A549 (cell line): ENCODE measurements around the gene BMPR2. TPM values are rescaled to one million over a fixed set of nuclear protein-coding genes. Genes with fewer than 3 reads are reported as not detected.
"Not testable (repeated sequence)": the region's sequence is repeated elsewhere in the genome, so short reads cannot be mapped to it uniquely, and the experiment has no call there.

Source experiments
- ATAC-seq, 2 experiments: fragments of 200-7000 bp in 1 of 2; fragments of >200 bp in 1 of 2; cut with Nextera tagmentation in 1 of 2; cut with Tn5 transposase in 1 of 2; 3 replicates each; pipeline versions ENCODE4 v1.8.0 to v1.9.1; 2018 to 2020; ENCODE audit warnings: mild to moderate bottlenecking in 1 of 2, moderate library complexity in 1 of 2
- CTCF ChIA-PET: fragments of 300-600 bp; sonication (Branson Sonifier 250); formaldehyde crosslinking; extraction: SDS; loops from one replicate; lab custom pipeline; 2021; ENCODE audit warnings: antibody characterized with exemption, inconsistent platforms; lab: Yijun Ruan, JAX
- POLR2A ChIA-PET: fragments of 350-600 bp; formaldehyde crosslinking; extraction: SDS; loops from one replicate; lab custom pipeline; 2021; ENCODE audit warnings: antibody characterized with exemption, inconsistent platforms; lab: Yijun Ruan, JAX
- DNase-seq, 2 experiments: peaks; one replicate each; pipeline versions ENCODE4 v3.0.0 to v3.0.0-alpha.2; 2011 to 2016; ENCODE audit warnings: low read depth in 1 of 2, low spot score in 1 of 2
- FAIRE-seq: peaks from 2 replicates; lab custom pipeline; 2011; peaks lifted over from hg19 to GRCh38; lab: Jason Lieb, UNC
- H3K27ac ChIP-seq, 2 experiments: fragments of >200 bp; sonication (Bioruptor Twin); formaldehyde crosslinking; 3 replicates each; pipeline ENCODE4 v1.5.1; 2016 to 2017
- H3K4me1 ChIP-seq: fragments of >200 bp; sonication (Bioruptor Twin); formaldehyde crosslinking; 3 replicates; pipeline ENCODE4 v1.6.1; 2016
- H3K4me2 ChIP-seq: fragments of >200 bp; sonication (Bioruptor Twin); formaldehyde crosslinking; 3 replicates; pipeline ENCODE4 v1.6.1; 2016
- H3K4me3 ChIP-seq: fragments of >200 bp; sonication (Bioruptor Twin); formaldehyde crosslinking; 3 replicates; pipeline ENCODE4 v1.5.1; 2016
- H3K9me3 ChIP-seq: fragments of >200 bp; sonication (Bioruptor Twin); formaldehyde crosslinking; 3 replicates; pipeline ENCODE4 v1.6.1; 2016
- BCL3 ChIP-seq: fragments of >200 bp; sonication (Bioruptor Twin); formaldehyde crosslinking; IDR thresholded peaks from 3 replicates; pipeline ENCODE4 v1.6.1; 2016
- BHLHE40 ChIP-seq: IDR thresholded peaks from 2 replicates; pipeline ENCODE4 v1.6.1; 2012; ENCODE audit warnings: low read depth, low read length, inconsistent platforms
- CBX2 ChIP-seq: fragments of 200-600 bp; sonication (generic); IDR thresholded peaks from 2 replicates; pipeline ENCODE4 v1.6.1; 2016; ENCODE audit warnings: low read depth, mild to moderate bottlenecking, borderline replicate concordance
- CEBPB ChIP-seq, 2 experiments: fragments of >200 bp in 1 of 2; sonication (Bioruptor Twin) in 1 of 2; formaldehyde crosslinking in 1 of 2; IDR thresholded peaks; 2 replicates each; pipeline ENCODE4 v1.6.1; 2012 to 2016
- CTCF ChIP-seq: fragments of >200 bp; sonication (Bioruptor Twin); formaldehyde crosslinking; IDR thresholded peaks from 3 replicates; pipeline ENCODE4 v1.5.1; 2016
- E2F6 ChIP-seq: IDR thresholded peaks from 2 replicates; pipeline ENCODE4 v1.6.1; 2012; ENCODE audit warnings: low read depth, borderline replicate concordance
- ELK1 ChIP-seq: fragments of 150-350 bp; IDR thresholded peaks from 2 replicates; pipeline ENCODE4 v1.6.1; 2014; ENCODE audit warnings: low read depth, mild to moderate bottlenecking, low read length
- ESRRA ChIP-seq: fragments of 150-350 bp; IDR thresholded peaks from 2 replicates; pipeline ENCODE4 v1.6.1; 2014; ENCODE audit warnings: mild to moderate bottlenecking, low read length, borderline replicate concordance
- HDAC2 ChIP-seq: fragments of 200-600 bp; sonication (generic); IDR thresholded peaks from 2 replicates; pipeline ENCODE4 v1.6.1; 2016
- HES2 ChIP-seq: fragments of >200 bp; sonication (Bioruptor Twin); formaldehyde crosslinking; IDR thresholded peaks from 2 replicates; pipeline ENCODE4 v1.6.1; 2016
- HEYL ChIP-seq: fragments of 250-450 bp; sonication (Bioruptor Pico); IDR thresholded peaks from 2 replicates; pipeline ENCODE4 v1.8.0; 2021; ENCODE audit warnings: mild to moderate bottlenecking, moderate library complexity
- HMGXB4 ChIP-seq: fragments of 250-450 bp; sonication (Bioruptor Pico); IDR thresholded peaks from 2 replicates; pipeline ENCODE4 v1.5.0; 2021; ENCODE audit warnings: mild to moderate bottlenecking, moderate library complexity, borderline replicate concordance
- HOXB13 ChIP-seq: fragments of 250-450 bp; sonication (Bioruptor Pico); IDR thresholded peaks from 2 replicates; pipeline ENCODE4 v1.5.0; 2020; ENCODE audit warnings: low read depth, mild to moderate bottlenecking, moderate library complexity
- HOXB5 ChIP-seq: fragments of 250-450 bp; sonication (Bioruptor Pico); IDR thresholded peaks from 2 replicates; pipeline ENCODE4 v1.5.0; 2020; ENCODE audit warnings: mild to moderate bottlenecking, moderate library complexity
- KDM5A ChIP-seq: fragments of 200-600 bp; sonication (generic); IDR thresholded peaks from 2 replicates; pipeline ENCODE4 v1.6.1; 2016; ENCODE audit warnings: antibody characterized with exemption, mild to moderate bottlenecking
- RARB ChIP-seq: fragments of 250-450 bp; sonication (Bioruptor Pico); IDR thresholded peaks from 2 replicates; pipeline ENCODE4 v1.8.0; 2021; ENCODE audit warnings: mild to moderate bottlenecking, moderate library complexity
- REST ChIP-seq: fragments of 200-600 bp; sonication (generic); IDR thresholded peaks from 2 replicates; pipeline ENCODE4 v1.6.1; 2016; ENCODE audit warnings: antibody characterized with exemption, mild to moderate bottlenecking, moderate library complexity
- WGBS: methylation state at CpG from one replicate; pipeline ENCODE4 v1.1.6; 2017; ENCODE audit errors: missing lambda C conversion rate; 5-methylcytosine and 5-hydroxymethylcytosine counted together
- polyA plus RNA-seq, 4 experiments: library from polyadenylated mRNA; depleted of rRNA in 3 of 4; stranded (reverse); fragments of >200 nt; fragmentation: RNase III in 1 of 4; extraction: RNeasy Plus Mini Kit Qiagen cat#74134 plus additional on column Dnase treatment in 1 of 4; gene quantifications; 2 replicates in 3 of 4; 3 replicates in 1 of 4; pipeline ENCODE4 v1.2.3, GENCODE V29; 2011 to 2017

BMPR2 gene
- polyA plus RNA-seq, 2 of the 4 experiments (the other 2 are of a cell fraction), result 13.9 to 46.3 TPM

GRCh38 chr2:202353430-202353829 lies 22.7 kb upstream of the BMPR2 start:
- ATAC-seq, result no peak
- 87% methylated on average over 2 of the region's 2 CpGs for WGBS
- DNase-seq, result no peak
- POLR2A ChIA-PET, result no interaction called here
- Histone ChIP-seq H3K9me3 (no peaks in the 10 kb centered on the region), H3K4me1 (no peaks in the 10 kb centered on the region), H3K4me3 (no peak overlapping the region), H3K4me2 (no peak overlapping the region), H3K27ac (no peak overlapping the region)
- CTCF ChIA-PET, result interaction anchor here (0.5 to 1.2 kb wide), 2 partner anchors 10 to 74 kb away, joined by 3 read pairs; no protein-coding TSS in a partner anchor
- TF ChIP-seq REST (no peak), ESRRA (no peak), HMGXB4 (CRISPR knock-in tag) (no peak), KDM5A (no peak), BCL3 (no peak), ELK1 (no peak), HES2 (no peak), CTCF (no peak), E2F6 (no peak)
- FAIRE-seq, result no peak

GRCh38 chr2:202355993-202356505 lies 20.1 kb upstream of the BMPR2 start:
- WGBS, result 67% methylated on average over 1 of the region's 1 CpG
- no peaks in the 10 kb centered on the region for H3K9me3 ChIP-seq
- TF ChIP-seq RARB (CRISPR knock-in tag), result no peak
- no peak for TF ChIP-seq HOXB5
- TF ChIP-seq BHLHE40, result no peak
- no peak for TF ChIP-seq HES2
- TF ChIP-seq BCL3, result no peak
- TF ChIP-seq HOXB13, result no peak
- TF ChIP-seq HDAC2, result no peak
- no peak for TF ChIP-seq CBX2
- TF ChIP-seq HEYL, result no peak
- TF ChIP-seq CEBPB (IDR thresholded peaks at IDR 0.05), result no peak
- TF ChIP-seq, all 56 proteins: peak for 0
- ChIA-PET CTCF (no interaction called here), POLR2A (no interaction called here)
- no peak overlapping the region for H3K27ac ChIP-seq
- H3K4me3 ChIP-seq, result no peak overlapping the region
- no peak; a peak in 1 of 6 replicates for ATAC-seq
- DNase-seq, result no peak
- FAIRE-seq, result no peak
- no peaks in the 10 kb centered on the region for H3K4me1 ChIP-seq
- no peak overlapping the region for H3K4me2 ChIP-seq

- H3K4me3 ChIP-seq, ATAC-seq, POLR2A ChIA-PET, FAIRE-seq, H3K9me3 ChIP-seq, DNase-seq, H3K4me1 ChIP-seq, H3K4me2 ChIP-seq, H3K27ac ChIP-seq: not testable (repeated sequence)
- 89% methylated on average over 8 of the region's 8 CpGs for WGBS
- CTCF ChIA-PET, result interaction anchor here (0.6 kb wide), 1 partner anchor 42 kb away, joined by 3 read pairs; no protein-coding TSS in a partner anchor
These were observed 17.2 kb upstream of the BMPR2 start for GRCh38 chr2:202358924-202359323.
